ENCODE results near the gene CCND1.

CCND1 gene

GRCh38 chr11:69640995-69641581 lies at the start of gene CCND1:
Gene CCND1 (plus strand): TSS chr11:69641156. CDS start chr11:69641314, 158 bp downstream.
- DNase-seq: peak in 21 of 58 donors; percentile 16 to 60 (median 29)

DNA sequence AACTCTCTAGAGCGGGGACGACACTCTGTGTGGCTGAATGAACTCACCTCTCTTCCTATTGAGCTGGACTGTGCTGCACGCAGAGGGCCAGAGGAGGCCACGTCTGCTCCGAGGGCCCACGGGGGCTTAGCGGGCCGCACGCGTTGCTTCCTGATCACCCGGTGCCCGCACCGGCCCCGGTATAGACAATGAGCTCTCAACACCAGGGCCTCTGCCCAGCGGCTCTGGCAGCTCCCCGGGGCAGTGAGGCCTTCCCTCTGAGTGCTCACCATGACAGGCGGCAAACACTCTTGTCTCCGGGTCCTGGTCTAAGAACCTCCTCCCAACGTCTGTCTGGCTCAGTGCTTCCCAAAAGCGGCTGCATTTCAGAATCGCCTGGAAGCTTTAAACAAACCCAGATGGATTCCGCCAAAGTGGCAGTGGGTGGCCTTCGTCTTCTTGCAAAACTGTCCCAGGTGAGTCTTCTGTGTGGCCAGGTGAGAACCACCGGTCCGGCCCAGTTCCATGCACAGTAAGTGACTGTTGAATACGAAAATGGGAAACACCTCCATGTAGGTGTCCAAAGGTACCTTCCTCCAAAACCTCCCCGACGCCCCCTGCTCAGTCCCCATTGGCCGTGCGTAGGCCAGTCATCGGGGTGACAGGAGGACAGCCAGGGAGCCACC lies 47.8 kb upstream of the CCND1 start:
- DNase-seq: no peak

- no peak for DNase-seq
Measured at GRCh38 chr11:69593851-69594250, 47.1 kb upstream of the CCND1 start.

- no peak for DNase-seq
Measured at GRCh38 chr11:69594481-69594880, 46.5 kb upstream of the CCND1 start.

DNA sequence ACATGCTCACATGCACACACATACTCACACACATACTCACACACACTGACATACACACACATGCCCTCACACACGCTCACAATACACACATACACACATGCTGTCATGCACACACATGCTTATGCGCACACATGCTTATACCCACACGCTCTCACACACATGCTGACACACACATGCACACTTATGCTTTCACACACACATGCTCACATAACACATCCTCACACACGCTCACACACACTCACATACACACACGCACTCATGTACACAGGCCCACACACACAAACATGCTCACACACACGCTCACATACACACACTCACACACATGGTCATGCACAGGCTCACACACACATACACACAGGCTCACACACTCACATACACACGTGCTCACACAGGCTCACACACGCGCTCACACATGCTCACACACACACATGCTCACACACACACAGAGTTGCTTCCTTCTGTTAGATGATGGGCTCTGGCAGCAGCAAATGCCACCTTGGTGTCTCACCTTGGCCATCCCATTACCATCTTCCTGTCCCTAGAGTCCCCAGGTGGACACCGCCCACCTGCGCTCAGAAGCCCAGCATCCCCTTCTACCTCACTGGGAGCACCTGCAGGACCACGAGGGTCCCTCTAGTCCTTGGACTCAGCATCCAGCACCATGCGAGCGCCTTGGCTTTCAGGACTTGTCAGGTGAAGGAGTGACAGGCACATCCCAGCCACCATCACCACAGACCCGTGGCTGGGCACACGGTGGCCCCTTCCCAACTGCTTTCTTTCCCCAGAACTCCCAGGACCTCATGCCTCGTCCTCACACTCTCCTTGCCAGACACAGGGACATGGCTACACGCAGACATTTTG lies 44.9 kb upstream of the CCND1 start:
- no peak for DNase-seq

- no peak for DNase-seq
Measured at GRCh38 chr11:69598147-69598546, 42.8 kb upstream of the CCND1 start.

DNA sequence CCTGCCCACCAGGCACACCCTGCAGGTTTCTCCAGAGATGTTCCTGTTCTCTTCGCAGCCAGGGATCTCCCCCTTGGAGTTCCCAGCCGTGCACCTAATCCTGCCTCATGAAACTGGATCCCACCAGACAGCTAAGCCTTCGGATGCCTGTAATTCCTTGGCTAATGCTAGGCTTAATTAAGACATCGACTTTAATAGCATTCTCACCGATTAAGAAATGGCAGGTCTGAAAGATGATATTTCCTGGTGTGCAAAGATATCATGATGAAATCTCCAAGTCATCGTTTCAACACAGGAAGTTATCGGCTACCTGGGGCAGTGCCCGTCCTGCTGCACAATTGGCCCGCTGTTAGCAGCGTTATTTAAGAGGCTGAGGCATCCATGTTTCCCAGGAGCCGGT lies 41.5 kb upstream of the CCND1 start:
- DNase-seq: no peak

DNA sequence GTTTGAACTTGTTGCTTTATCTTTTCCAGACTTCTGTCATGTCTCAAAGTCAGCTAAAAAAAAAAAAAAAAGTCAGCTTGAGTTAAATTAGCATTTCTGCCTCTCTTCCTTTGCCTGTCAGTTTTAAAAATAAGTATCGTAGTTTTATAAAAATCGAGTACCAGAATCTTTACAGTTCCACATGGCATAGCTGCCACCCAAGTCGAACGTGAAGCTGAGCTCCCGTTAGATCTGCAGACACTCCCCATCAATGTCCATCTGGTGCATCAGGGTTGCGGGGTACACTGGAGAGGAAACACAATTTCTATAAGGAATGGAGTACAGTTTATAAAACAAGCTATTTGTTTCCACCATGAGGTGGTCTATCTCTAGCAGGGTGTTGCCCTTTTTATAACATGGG lies 41.0 kb upstream of the CCND1 start:
- no peak for DNase-seq

- DNase-seq: no peak
Measured at GRCh38 chr11:69601011-69601975, 39.7 kb upstream of the CCND1 start.

DNA sequence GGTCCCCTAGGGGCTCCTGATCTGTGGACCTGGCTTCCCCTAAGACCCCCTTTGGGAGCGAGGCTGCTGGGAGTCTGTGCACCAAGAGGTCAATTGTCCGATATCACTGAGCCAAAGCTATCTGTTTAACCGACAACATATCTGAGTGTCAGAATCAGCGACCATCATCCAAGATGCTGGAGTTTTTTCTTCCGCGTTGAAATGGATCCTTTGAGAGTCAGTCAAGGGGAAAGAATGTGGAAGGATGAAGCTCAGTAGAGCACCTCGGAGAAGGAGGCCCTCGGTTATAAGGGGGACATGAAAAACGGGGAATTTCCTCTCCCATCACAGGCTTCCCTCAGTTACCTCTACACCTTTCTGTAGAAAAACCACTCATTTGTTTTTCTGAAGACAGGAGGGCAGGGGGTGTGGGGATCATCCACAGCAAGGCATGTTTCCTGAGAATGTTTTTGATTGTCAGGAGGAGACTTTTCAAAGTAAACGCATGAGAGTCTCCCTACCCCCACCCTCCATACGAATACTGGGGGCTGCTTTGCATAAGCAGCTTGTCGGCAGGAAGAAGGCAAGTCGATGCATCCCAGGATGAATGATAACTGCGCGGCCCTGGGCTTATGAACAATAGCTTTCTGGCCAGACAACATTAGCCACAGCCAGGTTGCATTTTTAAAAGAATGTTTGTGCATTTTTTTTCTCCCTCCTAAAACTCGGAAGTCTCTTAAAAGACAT lies 37.7 kb upstream of the CCND1 start:
- DNase-seq: no peak

DNA sequence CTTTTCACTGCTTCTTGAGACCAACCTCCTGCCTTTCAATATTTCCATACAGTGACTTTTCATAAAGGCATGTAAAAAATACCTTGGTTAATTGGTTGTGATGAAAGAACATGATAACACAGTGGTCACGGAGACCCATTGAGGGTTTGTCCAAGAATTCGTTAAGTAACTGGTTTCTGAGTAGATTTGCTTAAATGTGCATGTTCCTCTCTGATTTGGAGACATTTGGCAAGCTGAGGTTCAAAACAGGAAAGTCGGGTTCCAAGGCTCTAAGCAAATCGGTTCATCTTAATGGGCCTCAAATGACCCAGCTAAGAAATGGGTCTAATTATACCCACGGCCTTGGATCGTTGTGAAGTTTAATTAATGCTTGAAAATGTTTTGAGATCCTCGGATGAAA lies 36.9 kb upstream of the CCND1 start:
- no peak for DNase-seq

DNA sequence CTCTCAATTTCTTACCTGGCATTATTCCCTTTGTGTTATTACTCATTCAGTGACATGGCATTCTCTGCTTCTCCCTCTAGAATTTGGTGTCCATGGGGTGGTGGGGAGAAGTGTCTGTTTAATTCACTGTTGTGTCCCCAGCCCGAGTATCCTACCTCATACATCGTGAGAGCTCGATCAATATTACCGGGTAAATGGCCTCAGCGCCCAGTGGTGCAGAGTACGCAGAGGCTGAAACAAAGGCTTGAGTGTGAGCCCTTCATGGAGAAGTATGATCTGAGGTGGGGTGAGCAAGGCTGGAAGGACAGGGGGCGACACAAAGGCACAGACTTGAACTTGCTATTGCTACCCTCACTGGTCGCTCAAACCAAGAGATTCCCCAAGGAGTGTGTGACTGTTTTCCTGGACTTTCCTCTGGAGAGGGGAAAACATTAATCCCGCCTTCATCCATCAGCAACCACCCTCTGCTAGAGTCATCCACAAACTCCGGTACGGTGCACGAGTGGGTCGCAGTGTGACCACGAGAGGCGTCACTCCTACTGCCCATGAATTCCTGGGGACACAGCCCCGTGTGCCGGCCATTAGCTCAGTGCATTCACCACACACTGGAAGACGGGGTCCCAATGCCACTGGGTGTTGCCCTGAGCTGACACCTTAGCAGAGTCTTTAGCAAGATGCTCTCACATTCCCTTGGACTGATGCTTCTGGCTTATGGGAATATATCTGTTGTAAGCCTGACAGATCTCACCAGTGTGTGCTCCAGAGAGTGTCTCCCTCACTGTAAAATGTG lies 35.0 kb upstream of the CCND1 start:
- no peak for DNase-seq

- no peak for DNase-seq
Measured at GRCh38 chr11:69609351-69609750, 31.6 kb upstream of the CCND1 start.

GRCh38 chr11:69611548-69612526 lies 29.1 kb upstream of the CCND1 start:
- no peak for DNase-seq

DNA sequence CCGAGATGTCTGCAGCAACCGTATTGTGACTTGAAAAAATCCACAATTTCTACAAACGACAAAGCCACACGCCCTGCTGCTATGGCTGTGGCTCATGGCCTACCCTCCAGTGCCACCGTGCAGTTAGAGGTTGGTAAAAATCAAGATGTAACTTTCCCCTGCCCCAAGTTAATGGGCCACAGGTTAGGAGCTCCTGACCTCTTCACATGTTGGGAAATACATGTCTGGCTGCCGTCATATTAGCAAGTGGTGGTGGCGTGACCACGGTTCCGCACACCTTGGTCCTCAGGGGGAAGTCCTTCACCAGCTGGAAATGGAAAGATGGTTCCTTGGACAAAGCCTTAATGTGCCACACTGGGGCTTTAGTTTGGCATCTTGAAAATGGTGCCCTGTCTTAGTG lies 27.4 kb upstream of the CCND1 start:
- no peak for DNase-seq

DNA sequence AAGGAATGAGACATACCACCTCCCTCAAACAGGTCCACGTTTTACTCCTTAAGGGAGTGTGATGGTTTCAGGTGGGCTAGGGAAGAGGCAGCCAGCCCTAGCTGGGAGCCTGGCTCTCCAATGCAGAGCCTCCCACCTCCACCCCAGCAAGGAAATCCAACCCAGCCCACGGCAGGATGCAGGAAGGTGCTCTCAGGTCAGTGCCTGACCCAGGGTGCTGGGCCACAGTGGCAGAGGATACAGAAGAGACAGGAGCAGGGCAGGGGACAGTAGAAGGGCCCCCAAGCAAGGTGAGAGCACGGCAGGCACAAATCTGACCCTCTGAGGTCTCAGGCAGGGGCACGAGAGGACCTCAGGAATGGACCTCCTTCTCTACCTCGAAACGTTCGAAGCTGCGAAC lies 26.9 kb upstream of the CCND1 start:
- no peak for DNase-seq

- DNase-seq: no peak
Measured at GRCh38 chr11:69615545-69616278, 25.2 kb upstream of the CCND1 start.

DNA sequence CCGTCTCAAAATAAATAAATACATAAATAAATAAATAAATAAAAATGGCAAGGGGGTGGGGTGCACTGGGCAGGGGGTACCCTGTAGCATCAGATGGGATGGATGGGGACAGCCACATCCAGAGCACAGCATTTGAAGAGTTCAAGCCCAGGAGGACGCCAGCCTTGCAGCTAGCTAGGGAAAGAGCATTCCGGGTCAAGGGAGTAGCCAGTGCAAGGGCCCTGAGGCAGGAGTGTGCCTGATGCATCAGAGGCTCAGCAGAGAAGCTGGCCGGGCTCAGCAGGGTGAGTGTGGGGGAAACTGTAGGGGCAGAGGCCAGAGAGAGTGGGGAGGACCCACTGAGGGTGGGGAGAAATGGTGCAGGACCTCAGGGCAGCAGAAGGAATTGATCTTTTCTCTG lies 23.7 kb upstream of the CCND1 start:
- DNase-seq: no peak

Data from anterior cingulate cortex (tissue), 58 donors.